K562 (cell line): ENCODE measurements around the gene BRME1. TPM values are rescaled to one million over a fixed set of nuclear protein-coding genes. Genes with fewer than 3 reads are reported as not detected.

Source experiments
- ATAC-seq: fragments of 200-7000 bp; cut with Tn5 transposase; 3 replicates; pipeline ENCODE4 v1.9.1; 2020; ENCODE audit warnings: moderate library complexity
- BruUV-seq: library from RNA; stranded (reverse); fragments of 400-500 nt; replicated peaks from 2 replicates; lab custom pipeline; 2021; lab: Mats Ljungman, UMichigan
- CTCF ChIA-PET: fragments of 300-600 bp; formaldehyde crosslinking; extraction: SDS; loops from one replicate; lab custom pipeline; 2021; ENCODE audit warnings: low intra/inter-chr PET ratio; lab: Yijun Ruan, JAX
- POLR2A ChIA-PET: fragments of 300-600, 350-650 bp; sonication (Branson Sonifier 250); formaldehyde crosslinking; extraction: SDS; loops from one replicate; lab custom pipeline; 2021; ENCODE audit warnings: antibody characterized with exemption, inconsistent platforms; lab: Yijun Ruan, JAX
- DNase-seq, 4 experiments: peaks; one replicate each; pipeline versions ENCODE4 v3.0.0 to v3.0.0-alpha.2; 2011 to 2018; ENCODE audit warnings: low spot score in 3 of 4, mixed read lengths in 3 of 4; ENCODE audit errors: extremely low read depth in 1 of 4
- FAIRE-seq: peaks from 2 replicates; lab custom pipeline; 2011; peaks lifted over from hg19 to GRCh38; lab: Jason Lieb, UNC
- H2AFZ ChIP-seq: 2 replicates; pipeline ENCODE4 v1.6.0; 2011; ENCODE audit warnings: low read depth, low read length, control low read depth, inconsistent platforms
- H3K27ac ChIP-seq: fragments of 200-600 bp; 3 replicates; pipeline ENCODE4 v1.8.0; 2011; ENCODE audit warnings: low read depth, mild to moderate bottlenecking, control low read depth, inconsistent platforms, low read length, moderate library complexity, mixed read lengths; ENCODE audit errors: extremely low read depth
- H3K27me3 ChIP-seq, 2 experiments: fragments of 300-600 bp in 1 of 2; 2 replicates in 1 of 2; 3 replicates in 1 of 2; pipeline versions ENCODE4 v1.6.0 to v1.8.0; 2011; ENCODE audit warnings: inconsistent platforms in 2 of 2, low read length in 2 of 2, mild to moderate bottlenecking in 1 of 2, mixed read lengths in 1 of 2, moderate library complexity in 1 of 2; ENCODE audit not compliant: control insufficient read depth in 2 of 2, insufficient read depth in 2 of 2
- H3K36me3 ChIP-seq: fragments of 300-600 bp; 3 replicates; pipeline ENCODE4 v1.8.0; 2011; ENCODE audit warnings: mild to moderate bottlenecking, low read length, inconsistent platforms; ENCODE audit not compliant: control insufficient read depth, insufficient read depth
- H3K4me1 ChIP-seq, 2 experiments: fragments of 200-600 bp in 1 of 2; replicated peaks in 1 of 2; 2 replicates in 1 of 2; 3 replicates in 1 of 2; pipeline versions ENCODE4 v1.5.1 to v1.8.0; 2011; ENCODE audit warnings: inconsistent platforms in 2 of 2, low read length in 2 of 2, mild to moderate bottlenecking in 1 of 2, mixed read lengths in 1 of 2, moderate library complexity in 1 of 2; ENCODE audit not compliant: control insufficient read depth in 2 of 2, insufficient read depth in 2 of 2
- H3K4me2 ChIP-seq: 2 replicates; pipeline ENCODE4 v1.6.1; 2011; ENCODE audit warnings: low read length, control low read depth, inconsistent platforms, mixed read lengths; ENCODE audit not compliant: insufficient read depth
- H3K4me3 ChIP-seq: fragments of 200-600 bp; sonication (generic), shearing (Covaris generic); 2 replicates; pipeline ENCODE4 v1.5.1; 2016; ENCODE audit warnings: control low read depth, inconsistent platforms
- H3K79me2 ChIP-seq: fragments of 200-600 bp; 3 replicates; pipeline ENCODE4 v1.8.0; 2011; ENCODE audit warnings: low read length, inconsistent platforms; ENCODE audit not compliant: control insufficient read depth, insufficient read depth
- H3K9ac ChIP-seq, 2 experiments: 2 replicates each; pipeline versions ENCODE4 v1.6.0 to v1.6.1; 2011; ENCODE audit warnings: low read depth in 2 of 2, low read length in 2 of 2, control low read depth in 1 of 2, inconsistent platforms in 1 of 2, mild to moderate bottlenecking in 1 of 2, mixed read lengths in 1 of 2; ENCODE audit not compliant: insufficient read depth in 1 of 2
- H3K9me1 ChIP-seq: one replicate; pipeline ENCODE4 v1.6.0; 2011; ENCODE audit warnings: inconsistent platforms, mild to moderate bottlenecking, low read length, moderate library complexity; ENCODE audit not compliant: control insufficient read depth, insufficient read depth
- H3K9me3 ChIP-seq: replicated peaks from 2 replicates; pipeline ENCODE4 v1.5.1; 2011; ENCODE audit warnings: low read depth, low read length, inconsistent platforms; ENCODE audit not compliant: control insufficient read depth, insufficient read depth
- H4K20me1 ChIP-seq: replicated peaks from 2 replicates; pipeline ENCODE4 v1.6.1; 2011; ENCODE audit warnings: low read length, inconsistent platforms, mixed read lengths; ENCODE audit not compliant: control insufficient read depth, insufficient read depth
- ARID3B ChIP-seq: fragments of 250-450 bp; sonication (Bioruptor Pico); IDR thresholded peaks from 2 replicates; pipeline ENCODE4 v1.4.0; 2020; ENCODE audit warnings: borderline replicate concordance
- BCL6 ChIP-seq: fragments of 250-450 bp; sonication (Bioruptor Pico); IDR thresholded peaks from 2 replicates; pipeline ENCODE4 v1.4.0; 2020
- GATAD2B ChIP-seq: fragments of 450-650 bp; IDR thresholded peaks from 2 replicates; pipeline ENCODE4 v1.6.1; 2017; ENCODE audit warnings: mild to moderate bottlenecking, borderline replicate concordance
- PHF21A ChIP-seq: fragments of 450-650 bp; IDR thresholded peaks from 2 replicates; pipeline ENCODE4 v1.6.1; 2017; ENCODE audit warnings: low read depth, borderline replicate concordance
- TARDBP ChIP-seq: fragments of 450-650 bp; IDR thresholded peaks from 2 replicates; pipeline ENCODE4 v1.6.1; 2016
- ZNF124 ChIP-seq: sonication (generic); formaldehyde crosslinking; IDR thresholded peaks from 2 replicates; pipeline ENCODE4 v1.8.1; 2022; ENCODE audit warnings: missing genetic modification reagents
- ZNF764 ChIP-seq: fragments of 250-450 bp; sonication (Bioruptor Pico); IDR thresholded peaks from 2 replicates; pipeline ENCODE4 v1.4.0; 2020; ENCODE audit warnings: low read depth, mild to moderate bottlenecking, moderate library complexity
- WGBS: fragments of 100-300 bp; shearing (Covaris generic); methylation state at CpG from one replicate; pipeline ENCODE4 v1.1.6; 2016; ENCODE audit warnings: low coverage, mixed read lengths; ENCODE audit not compliant: insufficient coverage; ENCODE audit errors: missing lambda C conversion rate; 5-methylcytosine and 5-hydroxymethylcytosine counted together
- in situ Hi-C: fragments of 300-500 bp; cut with MboI; formaldehyde crosslinking; loops from 4 replicates; pipeline ENCODE4 v1.15.0; 2018; ENCODE audit warnings: inconsistent platforms, mixed read lengths
- intact Hi-C: fragments of 100-400 bp; cut with micrococcal nuclease; formaldehyde crosslinking; loops from 2 replicates; pipeline ENCODE4 v1.14.2; 2022
- polyA plus RNA-seq, 8 experiments: library from polyadenylated mRNA; depleted of rRNA in 4 of 8; stranded (reverse) in 5 of 8; unstranded in 3 of 8; fragments of >200 nt; fragmentation: Nextera tagmentation in 2 of 8; fragmentation: Illumina TruSeq in 1 of 8; extraction: Ambion mirVana in 2 of 8; extraction: Trizol in 1 of 8; gene quantifications; 2 replicates each; pipeline versions ENCODE4 v1.2.1 to v1.2.3, GENCODE V29; 2011 to 2014; ENCODE audit warnings: inconsistent platforms in 1 of 8, missing spikeins in 1 of 8
- total RNA-seq, 7 experiments: library from RNA; depleted of rRNA in 6 of 7; stranded (reverse); fragments of >200 nt in 6 of 7; fragmentation: Illumina TruSeq in 2 of 7; extraction: Trizol in 2 of 7; gene quantifications; 2 replicates each; pipeline versions ENCODE4 v1.2.1 to v1.2.3, GENCODE V29; 2011 to 2021; ENCODE audit warnings: low replicate concordance in 1 of 7
- TF ChIP-seq, protein P1 (sequence below): sonication (generic); formaldehyde crosslinking; IDR thresholded peaks from 2 replicates; pipeline ENCODE4 v1.8.1; 2023; ENCODE audit warnings: mild to moderate bottlenecking, missing genetic modification reagents

Gene BRME1
- total and polyA plus RNA-seq, 9 of the 15 experiments (the other 6 are each of a cell fraction or from before 2014, with no cell fraction given) = 0.75 to 6.1 (median 3.6) TPM

GRCh38 chr19:13946414-13946813 lies 40.5 kb upstream of the BRME1 start:
- DNase-seq = no peak
- intact Hi-C loops = no loop called here
- BruUV-seq = no TSS peak
- in situ Hi-C loops = no loop called here
- Histone ChIP-seq H3K79me2 (no peaks in the 10 kb centered on the region), H2AFZ (no peak overlapping the region), H3K9ac (no peak overlapping the region), H4K20me1 (no peaks in the 10 kb centered on the region), H3K27ac (no peak overlapping the region), H3K27me3 (no peaks in the 10 kb centered on the region), H3K9me3 (peaks cover 7% of the 10 kb centered on the region; the same call in 1 of the 2 replicates), H3K4me2 (no peak overlapping the region), H3K36me3 (no peaks in the 10 kb centered on the region), H3K9me1 (no peaks in the 10 kb centered on the region), H3K4me1 (no peaks in the 10 kb centered on the region; a peak in 1 of 5 replicates), H3K4me3 (no peak overlapping the region)
- ChIA-PET CTCF (no interaction called here), POLR2A (no interaction called here)
- ATAC-seq = no peak
- TF ChIP-seq ZNF764 (CRISPR knock-in tag) (no peak), ARID3B (CRISPR knock-in tag) (no peak), GATAD2B (no peak), ZNF124 (CRISPR knock-in tag) (no peak), TARDBP (no peak), BCL6 (CRISPR knock-in tag) (no peak), PHF21A (no peak)
- TF ChIP-seq, protein P1, sequence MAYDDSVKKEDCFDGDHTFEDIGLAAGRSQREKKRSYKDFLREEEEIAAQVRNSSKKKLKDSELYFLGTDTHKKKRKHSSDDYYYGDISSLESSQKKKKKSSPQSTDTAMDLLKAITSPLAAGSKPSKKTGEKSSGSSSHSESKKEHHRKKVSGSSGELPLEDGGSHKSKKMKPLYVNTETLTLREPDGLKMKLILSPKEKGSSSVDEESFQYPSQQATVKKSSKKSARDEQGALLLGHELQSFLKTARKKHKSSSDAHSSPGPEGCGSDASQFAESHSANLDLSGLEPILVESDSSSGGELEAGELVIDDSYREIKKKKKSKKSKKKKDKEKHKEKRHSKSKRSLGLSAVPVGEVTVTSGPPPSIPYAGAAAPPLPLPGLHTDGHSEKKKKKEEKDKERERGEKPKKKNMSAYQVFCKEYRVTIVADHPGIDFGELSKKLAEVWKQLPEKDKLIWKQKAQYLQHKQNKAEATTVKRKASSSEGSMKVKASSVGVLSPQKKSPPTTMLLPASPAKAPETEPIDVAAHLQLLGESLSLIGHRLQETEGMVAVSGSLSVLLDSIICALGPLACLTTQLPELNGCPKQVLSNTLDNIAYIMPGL (CRISPR knock-in tag) = no peak
- WGBS = 71% methylated on average over 3 of the region's 4 CpGs
- FAIRE-seq = no peak
